ENCODE results near the gene RETN. TPM values are rescaled to one million over a fixed set of nuclear protein-coding genes. Genes with fewer than 3 reads are reported as not detected.
A peak's percentile ranks its signal among the peaks of the same experiment; 100 is the strongest.

The RETN gene
- polyA plus RNA-seq, 3 donors, result 42.1 to 119 (median 60.0) TPM

- Histone ChIP-seq H3K36me3 (replicated peaks in 1 of 2; ENCODE audit: control insufficient read depth in 1 of 2, insufficient read depth in 2 of 2, low read length in 2 of 2) (peaks cover 12 to 31% of the 10 kb centered on the region in 2 donors), H3K4me3 (replicated peaks in 1 of 3; ENCODE audit: low read depth in 2 of 3, low read length in 3 of 3) (peak overlapping the region; percentile 95 to 99 (median 96)), H3K27me3 (ENCODE audit: control insufficient read depth in 2 of 2, insufficient read depth in 2 of 2, low read length in 2 of 2) (no peaks in the 10 kb centered on the region), H3K4me2 (replicated peaks; ENCODE audit: extremely low read depth, low read length, poor library complexity, severe bottlenecking) (peak overlapping the region; percentile 97), H4K20me1 (ENCODE audit: insufficient read depth, low read length) (peaks cover 30% of the 10 kb centered on the region), H3K9me3 (replicated peaks in 1 of 2; ENCODE audit: control insufficient read depth in 1 of 2, insufficient read depth in 1 of 2, low read length in 2 of 2) (no peaks in the 10 kb centered on the region), H3K4me1 (ENCODE audit: control insufficient read depth in 1 of 2, insufficient read depth in 2 of 2, low read length in 2 of 2) (peaks cover 43 to 55% of the 10 kb centered on the region in 2 donors), H2AFZ (ENCODE audit: insufficient read depth, low read depth, low read length, poor library complexity, severe bottlenecking) (peak overlapping the region; percentile 68), H3K27ac (ENCODE audit: low read depth in 1 of 2, low read length in 2 of 2) (peak overlapping the region; percentile 96), H3K9ac (ENCODE audit: insufficient read depth, low read length, poor library complexity, severe bottlenecking) (peak overlapping the region; percentile 98), H3K79me2 (ENCODE audit: insufficient read depth, low read length) (peaks cover 75% of the 10 kb centered on the region)
- Mint-ChIP-seq H3K4me3 (peak overlapping the region; percentile 89 to 92), H3K9me3 (no peaks in the 10 kb centered on the region), H3K27ac (peak overlapping the region; percentile 93 to 98 (median 96)), H3K4me1 (peaks cover 56% of the 10 kb centered on the region), H3K27me3 (ENCODE audit: low read depth in 3 of 3) (peaks cover 0 to 7% (median 3%) of the 10 kb centered on the region in 3 donors), H3K36me3 (peaks cover 24 to 48% of the 10 kb centered on the region in 2 donors)
- WGBS (ENCODE audit: insufficient coverage), result 85% methylated on average over 68 of the region's 74 CpGs
- TF ChIP-seq CTCF (IDR thresholded peaks at IDR 0.05), result no peak
- DNase-seq, result peak in 1 of 3 donors; percentile 5
- intact Hi-C loops (cut with micrococcal nuclease), result loop anchor here (5.0 kb wide), 2 partner anchors 35 to 45 kb away; partner anchors contain the start of gene STXBP2 (in 1 of the 2)
These were observed 13.5 kb downstream of the RETN start for GRCh38 chr19:7682175-7682855.

- H4K20me1 ChIP-seq (ENCODE audit: insufficient read depth, low read length), result peaks cover 30% of the 10 kb centered on the region
These were observed 16.9 kb downstream of the RETN start for GRCh38 chr19:7685546-7686445.

More at GRCh38 chr19:7685546-7686445, 16.9 kb downstream of the RETN start:
- Histone ChIP-seq H2AFZ (ENCODE audit: insufficient read depth, low read depth, low read length, poor library complexity, severe bottlenecking) (no peak overlapping the region), H3K27ac (ENCODE audit: low read depth in 1 of 2, low read length in 2 of 2) (no peak overlapping the region), H3K36me3 (replicated peaks in 1 of 2; ENCODE audit: control insufficient read depth in 1 of 2, insufficient read depth in 2 of 2, low read length in 2 of 2) (peaks cover 12 to 31% of the 10 kb centered on the region in 2 donors), H3K27me3 (ENCODE audit: control insufficient read depth in 2 of 2, insufficient read depth in 2 of 2, low read length in 2 of 2) (no peaks in the 10 kb centered on the region), H3K4me1 (ENCODE audit: control insufficient read depth in 1 of 2, insufficient read depth in 2 of 2, low read length in 2 of 2) (peaks cover 23 to 35% of the 10 kb centered on the region in 2 donors), H3K9ac (ENCODE audit: insufficient read depth, low read length, poor library complexity, severe bottlenecking) (no peak overlapping the region), H3K9me3 (replicated peaks in 1 of 2; ENCODE audit: control insufficient read depth in 1 of 2, insufficient read depth in 1 of 2, low read length in 2 of 2) (no peaks in the 10 kb centered on the region), H3K79me2 (ENCODE audit: insufficient read depth, low read length) (peaks cover 40% of the 10 kb centered on the region), H3K4me2 (replicated peaks; ENCODE audit: extremely low read depth, low read length, poor library complexity, severe bottlenecking) (no peak overlapping the region), H3K4me3 (replicated peaks in 1 of 3; ENCODE audit: low read depth in 2 of 3, low read length in 3 of 3) (no peak overlapping the region)
- intact Hi-C loops (cut with micrococcal nuclease), result loop anchor here in 1 of 2 donors (5.0 kb wide), 1 partner anchor 112 kb away; no protein-coding TSS in a partner anchor
- peaks cover 3 to 7% (median 3%) of the 10 kb centered on the region in 3 donors for H3K27me3 Mint-ChIP-seq (ENCODE audit: low read depth in 3 of 3)
- WGBS (ENCODE audit: insufficient coverage), result 90% methylated on average over 9 of the region's 19 CpGs
- peaks cover 37% of the 10 kb centered on the region for H3K4me1 Mint-ChIP-seq
- H3K4me3 Mint-ChIP-seq, result no peak overlapping the region
- no peak for TF ChIP-seq CTCF (IDR thresholded peaks at IDR 0.05)
- H3K36me3 Mint-ChIP-seq, result peaks cover 20 to 35% of the 10 kb centered on the region in 2 donors
- peak overlapping the region in 6 of 7 donors; percentile 26 to 78 (median 40) for H3K27ac Mint-ChIP-seq
- no peak for DNase-seq
- H3K9me3 Mint-ChIP-seq, result peaks cover 0 to 5% (median 0%) of the 10 kb centered on the region in 7 donors
